ENCODE measurements around the gene RPRD2.

RPRD2 gene

GRCh38 chr1:150512846-150513245, 148.9 kb downstream of the RPRD2 start:
- no peaks in the 10 kb centered on the region for H3K27me3 ChIP-seq (replicated peaks)
- no peak for DNase-seq
- H3K27ac ChIP-seq = no peak overlapping the region
- in situ Hi-C loops (cut with HindIII; ENCODE audit: low pct_ligation_motif_present, low sequenced_read_pairs) = no loop called here
- H3K4me3 ChIP-seq (ENCODE audit: low read depth, low read length) = no peak overlapping the region
- no peak for TF ChIP-seq CTCF (IDR thresholded peaks at IDR 0.05; ENCODE audit: low read depth, low read length, missing control alignments)
- peaks cover 2% of the 10 kb centered on the region for H3K36me3 ChIP-seq (replicated peaks)

GRCh38 chr1:150513351-150513791, 149.4 kb downstream of the RPRD2 start:
- in situ Hi-C loops (cut with HindIII; ENCODE audit: low pct_ligation_motif_present, low sequenced_read_pairs) = no loop called here
- H3K36me3 ChIP-seq (replicated peaks) = peaks cover 2% of the 10 kb centered on the region
- H3K27me3 ChIP-seq (replicated peaks) = no peaks in the 10 kb centered on the region
- no peak overlapping the region for H3K27ac ChIP-seq
- TF ChIP-seq CTCF (IDR thresholded peaks at IDR 0.05; ENCODE audit: low read depth, low read length, missing control alignments) = no peak
- no peak for DNase-seq
- H3K4me3 ChIP-seq (ENCODE audit: low read depth, low read length) = no peak overlapping the region

- Histone ChIP-seq H3K27me3 (replicated peaks) (no peaks in the 10 kb centered on the region), H3K4me3 (ENCODE audit: low read depth, low read length) (no peak overlapping the region), H3K36me3 (replicated peaks) (peaks cover 2% of the 10 kb centered on the region), H3K27ac (no peak overlapping the region)
- TF ChIP-seq CTCF (IDR thresholded peaks at IDR 0.05; ENCODE audit: low read depth, low read length, missing control alignments) = no peak
- in situ Hi-C loops (cut with HindIII; ENCODE audit: low pct_ligation_motif_present, low sequenced_read_pairs) = no loop called here
- no peak for DNase-seq
These were observed 150.3 kb downstream of the RPRD2 start for GRCh38 chr1:150514260-150514659.

GRCh38 chr1:150514913-150515327, 151.0 kb downstream of the RPRD2 start:
- in situ Hi-C loops (cut with HindIII; ENCODE audit: low pct_ligation_motif_present, low sequenced_read_pairs) = no loop called here
- no peak for DNase-seq
- TF ChIP-seq CTCF (IDR thresholded peaks at IDR 0.05; ENCODE audit: low read depth, low read length, missing control alignments) = no peak
- peaks cover 2% of the 10 kb centered on the region for H3K36me3 ChIP-seq (replicated peaks)
- peak overlapping the region; percentile 70 for H3K4me3 ChIP-seq (ENCODE audit: low read depth, low read length)
- no peaks in the 10 kb centered on the region for H3K27me3 ChIP-seq (replicated peaks)
- no peak overlapping the region for H3K27ac ChIP-seq

- Histone ChIP-seq H3K36me3 (replicated peaks) (peaks cover 2% of the 10 kb centered on the region), H3K27me3 (replicated peaks) (no peaks in the 10 kb centered on the region), H3K4me3 (ENCODE audit: low read depth, low read length) (peak within 1 kb of the TSS; percentile 70), H3K27ac (no peak within 1 kb of the TSS)
- in situ Hi-C loops (cut with HindIII; ENCODE audit: low pct_ligation_motif_present, low sequenced_read_pairs) = no loop called here
- peak; percentile 94 for DNase-seq
- TF ChIP-seq CTCF (IDR thresholded peaks at IDR 0.05; ENCODE audit: low read depth, low read length, missing control alignments) = peak; percentile 27
These were observed 151.5 kb downstream of the RPRD2 start, which contains the start of gene FALEC for GRCh38 chr1:150515328-150516049. Gene FALEC (plus strand): TSS chr1:150515752.

Measured in brain microvascular endothelial cell (primary cell).